HEK293 (cell line): ENCODE data around the gene C1QL4.

Experiments used
- BCL11A ChIP-seq: fragments of 450-650 bp; formaldehyde crosslinking; IDR thresholded peaks from 2 replicates; pipeline ENCODE4 v1.5.1; 2016; ENCODE audit warnings: low read depth, missing biosample characterization, missing genetic modification characterization
- WT1 ChIP-seq: fragments of 450-650 bp; formaldehyde crosslinking; IDR thresholded peaks from 2 replicates; pipeline ENCODE4 v1.5.1; 2016; ENCODE audit warnings: missing biosample characterization, missing genetic modification characterization
- YY1 ChIP-seq: fragments of 450-650 bp; formaldehyde crosslinking; IDR thresholded peaks from 2 replicates; pipeline ENCODE4 v1.5.1; 2018; ENCODE audit warnings: missing biosample characterization, missing genetic modification characterization
- ZBTB1 ChIP-seq: fragments of 450-650 bp; formaldehyde crosslinking; IDR thresholded peaks from 2 replicates; pipeline ENCODE4 v1.5.1; 2016; ENCODE audit warnings: missing biosample characterization, missing genetic modification characterization
- ZBTB20 ChIP-seq: fragments of 450-650 bp; formaldehyde crosslinking; IDR thresholded peaks from 2 replicates; pipeline ENCODE4 v1.5.1; 2016; ENCODE audit warnings: missing biosample characterization, missing genetic modification characterization
- ZBTB8A ChIP-seq: fragments of 450-650 bp; formaldehyde crosslinking; IDR thresholded peaks from 2 replicates; pipeline ENCODE4 v1.5.1; 2016; ENCODE audit warnings: missing biosample characterization, missing genetic modification characterization
- ZFP3 ChIP-seq: fragments of 450-650 bp; formaldehyde crosslinking; IDR thresholded peaks from 2 replicates; pipeline ENCODE4 v1.5.1; 2016; ENCODE audit warnings: low read depth, missing biosample characterization, missing genetic modification characterization
- ZNF146 ChIP-seq: fragments of 450-650 bp; formaldehyde crosslinking; IDR thresholded peaks from 2 replicates; pipeline ENCODE4 v1.5.1; 2016; ENCODE audit warnings: missing biosample characterization, missing genetic modification characterization
- ZNF311 ChIP-seq: fragments of 450-650 bp; formaldehyde crosslinking; IDR thresholded peaks from 2 replicates; pipeline ENCODE4 v1.5.1; 2017; ENCODE audit warnings: missing biosample characterization, missing genetic modification characterization, borderline replicate concordance
- ZNF423 ChIP-seq: fragments of 450-650 bp; formaldehyde crosslinking; IDR thresholded peaks from 2 replicates; pipeline ENCODE4 v1.5.1; 2016; ENCODE audit warnings: missing biosample characterization, missing genetic modification characterization
- TF ChIP-seq, protein P1 (sequence below): fragments of 450-650 bp; formaldehyde crosslinking; IDR thresholded peaks from 2 replicates; pipeline ENCODE4 v1.5.1; 2016; ENCODE audit warnings: missing biosample characterization, missing genetic modification characterization
- TF ChIP-seq, protein P2 (sequence below): fragments of 450-650 bp; formaldehyde crosslinking; IDR thresholded peaks from 2 replicates; pipeline ENCODE4 v1.5.1; 2016; ENCODE audit warnings: missing biosample characterization, missing genetic modification characterization
- TF ChIP-seq, protein P3 (sequence below): fragments of 450-650 bp; formaldehyde crosslinking; IDR thresholded peaks from 2 replicates; pipeline ENCODE4 v1.5.1; 2016; ENCODE audit warnings: missing biosample characterization, missing genetic modification characterization
- TF ChIP-seq, protein P4 (sequence below): fragments of 450-650 bp; formaldehyde crosslinking; IDR thresholded peaks from 2 replicates; pipeline ENCODE4 v1.5.1; 2016; ENCODE audit warnings: missing biosample characterization, missing genetic modification characterization

DNA sequence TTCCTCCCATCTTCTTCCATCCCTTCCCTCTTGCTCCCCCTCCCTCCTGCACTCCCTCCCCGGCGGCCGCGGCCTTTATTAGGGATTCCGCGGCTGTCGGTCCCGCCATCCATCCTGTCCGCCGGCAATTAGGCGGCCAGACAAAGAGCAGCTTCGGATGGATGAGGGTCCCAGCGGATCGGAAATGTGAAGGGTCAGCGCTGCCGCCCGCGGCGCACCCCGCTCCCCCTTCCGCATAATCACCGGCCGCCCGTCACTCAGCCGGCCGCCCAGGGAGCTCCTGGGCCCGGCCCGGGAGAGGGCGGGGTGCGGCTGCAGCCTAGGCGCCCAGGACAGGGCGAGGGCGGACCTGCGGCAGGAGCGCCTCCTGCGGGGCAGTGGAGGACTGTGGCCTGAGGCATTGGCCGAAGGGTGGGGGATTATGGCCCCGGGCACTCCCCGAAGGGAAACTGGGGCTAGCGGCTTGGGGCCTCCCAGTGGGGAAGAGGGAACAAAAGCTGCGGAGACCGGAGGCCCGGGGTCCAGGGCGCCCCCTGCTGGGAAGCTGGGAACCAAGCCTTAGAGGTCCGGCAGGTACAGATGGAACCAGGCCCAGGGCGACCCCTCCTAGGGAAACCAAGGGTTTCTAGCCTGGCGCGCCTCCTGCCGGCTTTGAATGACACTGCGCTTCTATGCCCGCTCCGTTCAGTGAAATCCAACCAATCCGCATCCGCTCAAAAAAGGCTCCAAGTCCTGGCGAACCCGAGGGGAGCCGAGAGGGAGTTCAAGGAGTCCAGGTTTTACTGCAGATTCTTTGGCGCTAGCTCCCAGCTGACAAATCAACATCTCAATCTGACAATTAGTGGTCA lies 5.3 kb upstream of the C1QL4 start:
- TF ChIP-seq BCL11A (tag by site-specific recombination) (no peak), ZBTB8A (tag by site-specific recombination) (peak; percentile 83), ZBTB1 (no peak), YY1 (no peak), ZBTB20 (tag by site-specific recombination) (0 out of 2 replicates have a peak, but pooled peaks have one; percentile 26), ZFP3 (no peak), ZNF146 (tag by site-specific recombination) (no peak), ZNF311 (tag by site-specific recombination) (no peak), ZNF423 (no peak), WT1 (no peak)
- TF ChIP-seq, protein P1, sequence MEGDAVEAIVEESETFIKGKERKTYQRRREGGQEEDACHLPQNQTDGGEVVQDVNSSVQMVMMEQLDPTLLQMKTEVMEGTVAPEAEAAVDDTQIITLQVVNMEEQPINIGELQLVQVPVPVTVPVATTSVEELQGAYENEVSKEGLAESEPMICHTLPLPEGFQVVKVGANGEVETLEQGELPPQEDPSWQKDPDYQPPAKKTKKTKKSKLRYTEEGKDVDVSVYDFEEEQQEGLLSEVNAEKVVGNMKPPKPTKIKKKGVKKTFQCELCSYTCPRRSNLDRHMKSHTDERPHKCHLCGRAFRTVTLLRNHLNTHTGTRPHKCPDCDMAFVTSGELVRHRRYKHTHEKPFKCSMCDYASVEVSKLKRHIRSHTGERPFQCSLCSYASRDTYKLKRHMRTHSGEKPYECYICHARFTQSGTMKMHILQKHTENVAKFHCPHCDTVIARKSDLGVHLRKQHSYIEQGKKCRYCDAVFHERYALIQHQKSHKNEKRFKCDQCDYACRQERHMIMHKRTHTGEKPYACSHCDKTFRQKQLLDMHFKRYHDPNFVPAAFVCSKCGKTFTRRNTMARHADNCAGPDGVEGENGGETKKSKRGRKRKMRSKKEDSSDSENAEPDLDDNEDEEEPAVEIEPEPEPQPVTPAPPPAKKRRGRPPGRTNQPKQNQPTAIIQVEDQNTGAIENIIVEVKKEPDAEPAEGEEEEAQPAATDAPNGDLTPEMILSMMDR = peak; percentile 88
- TF ChIP-seq, protein P2, sequence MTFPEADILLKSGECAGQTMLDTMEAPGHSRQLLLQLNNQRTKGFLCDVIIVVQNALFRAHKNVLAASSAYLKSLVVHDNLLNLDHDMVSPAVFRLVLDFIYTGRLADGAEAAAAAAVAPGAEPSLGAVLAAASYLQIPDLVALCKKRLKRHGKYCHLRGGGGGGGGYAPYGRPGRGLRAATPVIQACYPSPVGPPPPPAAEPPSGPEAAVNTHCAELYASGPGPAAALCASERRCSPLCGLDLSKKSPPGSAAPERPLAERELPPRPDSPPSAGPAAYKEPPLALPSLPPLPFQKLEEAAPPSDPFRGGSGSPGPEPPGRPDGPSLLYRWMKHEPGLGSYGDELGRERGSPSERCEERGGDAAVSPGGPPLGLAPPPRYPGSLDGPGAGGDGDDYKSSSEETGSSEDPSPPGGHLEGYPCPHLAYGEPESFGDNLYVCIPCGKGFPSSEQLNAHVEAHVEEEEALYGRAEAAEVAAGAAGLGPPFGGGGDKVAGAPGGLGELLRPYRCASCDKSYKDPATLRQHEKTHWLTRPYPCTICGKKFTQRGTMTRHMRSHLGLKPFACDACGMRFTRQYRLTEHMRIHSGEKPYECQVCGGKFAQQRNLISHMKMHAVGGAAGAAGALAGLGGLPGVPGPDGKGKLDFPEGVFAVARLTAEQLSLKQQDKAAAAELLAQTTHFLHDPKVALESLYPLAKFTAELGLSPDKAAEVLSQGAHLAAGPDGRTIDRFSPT = no peak
- TF ChIP-seq, protein P3, sequence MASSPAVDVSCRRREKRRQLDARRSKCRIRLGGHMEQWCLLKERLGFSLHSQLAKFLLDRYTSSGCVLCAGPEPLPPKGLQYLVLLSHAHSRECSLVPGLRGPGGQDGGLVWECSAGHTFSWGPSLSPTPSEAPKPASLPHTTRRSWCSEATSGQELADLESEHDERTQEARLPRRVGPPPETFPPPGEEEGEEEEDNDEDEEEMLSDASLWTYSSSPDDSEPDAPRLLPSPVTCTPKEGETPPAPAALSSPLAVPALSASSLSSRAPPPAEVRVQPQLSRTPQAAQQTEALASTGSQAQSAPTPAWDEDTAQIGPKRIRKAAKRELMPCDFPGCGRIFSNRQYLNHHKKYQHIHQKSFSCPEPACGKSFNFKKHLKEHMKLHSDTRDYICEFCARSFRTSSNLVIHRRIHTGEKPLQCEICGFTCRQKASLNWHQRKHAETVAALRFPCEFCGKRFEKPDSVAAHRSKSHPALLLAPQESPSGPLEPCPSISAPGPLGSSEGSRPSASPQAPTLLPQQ (tag by site-specific recombination) = no peak; the same call in none of the 2 replicates
- TF ChIP-seq, protein P4, sequence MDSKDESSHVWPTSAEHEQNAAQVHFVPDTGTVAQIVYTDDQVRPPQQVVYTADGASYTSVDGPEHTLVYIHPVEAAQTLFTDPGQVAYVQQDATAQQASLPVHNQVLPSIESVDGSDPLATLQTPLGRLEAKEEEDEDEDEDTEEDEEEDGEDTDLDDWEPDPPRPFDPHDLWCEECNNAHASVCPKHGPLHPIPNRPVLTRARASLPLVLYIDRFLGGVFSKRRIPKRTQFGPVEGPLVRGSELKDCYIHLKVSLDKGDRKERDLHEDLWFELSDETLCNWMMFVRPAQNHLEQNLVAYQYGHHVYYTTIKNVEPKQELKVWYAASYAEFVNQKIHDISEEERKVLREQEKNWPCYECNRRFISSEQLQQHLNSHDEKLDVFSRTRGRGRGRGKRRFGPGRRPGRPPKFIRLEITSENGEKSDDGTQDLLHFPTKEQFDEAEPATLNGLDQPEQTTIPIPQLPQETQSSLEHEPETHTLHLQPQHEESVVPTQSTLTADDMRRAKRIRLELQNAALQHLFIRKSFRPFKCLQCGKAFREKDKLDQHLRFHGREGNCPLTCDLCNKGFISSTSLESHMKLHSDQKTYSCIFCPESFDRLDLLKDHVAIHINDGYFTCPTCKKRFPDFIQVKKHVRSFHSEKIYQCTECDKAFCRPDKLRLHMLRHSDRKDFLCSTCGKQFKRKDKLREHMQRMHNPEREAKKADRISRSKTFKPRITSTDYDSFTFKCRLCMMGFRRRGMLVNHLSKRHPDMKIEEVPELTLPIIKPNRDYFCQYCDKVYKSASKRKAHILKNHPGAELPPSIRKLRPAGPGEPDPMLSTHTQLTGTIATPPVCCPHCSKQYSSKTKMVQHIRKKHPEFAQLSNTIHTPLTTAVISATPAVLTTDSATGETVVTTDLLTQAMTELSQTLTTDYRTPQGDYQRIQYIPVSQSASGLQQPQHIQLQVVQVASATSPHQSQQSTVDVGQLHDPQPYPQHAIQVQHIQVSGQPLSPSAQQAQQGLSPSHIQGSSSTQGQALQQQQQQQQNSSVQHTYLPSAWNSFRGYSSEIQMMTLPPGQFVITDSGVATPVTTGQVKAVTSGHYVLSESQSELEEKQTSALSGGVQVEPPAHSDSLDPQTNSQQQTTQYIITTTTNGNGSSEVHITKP (tag by site-specific recombination) = peak; percentile 48; the same call in 1 of the 2 replicates
